Astrocyte (in vitro differentiated cells and primary cell): ENCODE data around the gene STARD6. TPM values are rescaled to one million over a fixed set of nuclear protein-coding genes. Genes with fewer than 3 reads are reported as not detected.

Experiments
- DNase-seq: peaks from one replicate; pipeline ENCODE4 v3.0.0-alpha.2; 2010; ENCODE audit warnings: low read depth
- FAIRE-seq: peaks from 2 replicates; lab custom pipeline; 2011; peaks lifted over from hg19 to GRCh38; lab: Jason Lieb, UNC
- H2AFZ ChIP-seq: 2 replicates; pipeline ENCODE4 v1.6.0; 2012; ENCODE audit warnings: low read depth, low read length, inconsistent platforms
- H3K27ac ChIP-seq: 2 replicates; pipeline ENCODE4 v1.5.1; 2011; ENCODE audit warnings: low read depth, low read length, inconsistent platforms
- H3K27me3 ChIP-seq: 2 replicates; pipeline ENCODE4 v1.6.0; 2011; ENCODE audit warnings: low read length, inconsistent platforms; ENCODE audit not compliant: insufficient read depth
- H3K36me3 ChIP-seq: 2 replicates; pipeline ENCODE4 v1.5.1; 2011; ENCODE audit warnings: low read length, inconsistent platforms; ENCODE audit not compliant: insufficient read depth
- H3K4me1 ChIP-seq: 2 replicates; pipeline ENCODE4 v1.5.1; 2011; ENCODE audit warnings: low read length, inconsistent platforms; ENCODE audit not compliant: insufficient read depth
- H3K4me2 ChIP-seq: 2 replicates; pipeline ENCODE4 v1.6.0; 2012; ENCODE audit warnings: low read length, inconsistent platforms
- H3K4me3 ChIP-seq: 2 replicates; pipeline ENCODE4 v1.5.1; 2011; ENCODE audit warnings: low read depth, mild to moderate bottlenecking, low read length, inconsistent platforms; ENCODE audit not compliant: insufficient read depth
- H3K79me2 ChIP-seq: 2 replicates; pipeline ENCODE4 v1.6.0; 2012; ENCODE audit warnings: mild to moderate bottlenecking, low read length, inconsistent platforms; ENCODE audit not compliant: insufficient read depth
- H3K9ac ChIP-seq: 2 replicates; pipeline ENCODE4 v1.6.0; 2012; ENCODE audit warnings: mild to moderate bottlenecking, low read length, inconsistent platforms
- H3K9me3 ChIP-seq: 2 replicates; pipeline ENCODE4 v1.5.1; 2012; ENCODE audit warnings: low read depth, mild to moderate bottlenecking, low read length, inconsistent platforms; ENCODE audit not compliant: insufficient read depth
- H4K20me1 ChIP-seq: 2 replicates; pipeline ENCODE4 v1.6.0; 2012; ENCODE audit warnings: low read length, inconsistent platforms; ENCODE audit not compliant: insufficient read depth
- H3K27ac Mint-ChIP-seq: one replicate; pipeline ENCODE4 v1.8.0; 2021; ENCODE audit warnings: mild to moderate bottlenecking, mixed read lengths; ENCODE audit not compliant: unreplicated experiment
- H3K27me3 Mint-ChIP-seq: one replicate; pipeline ENCODE4 v1.8.0; 2021; ENCODE audit warnings: low read depth, mixed read lengths; ENCODE audit not compliant: unreplicated experiment
- H3K36me3 Mint-ChIP-seq: one replicate; pipeline ENCODE4 v1.8.0; 2021; ENCODE audit warnings: low read depth, mixed read lengths; ENCODE audit not compliant: unreplicated experiment
- H3K4me1 Mint-ChIP-seq: one replicate; pipeline ENCODE4 v1.8.0; 2021; ENCODE audit warnings: low read depth, mixed read lengths; ENCODE audit not compliant: unreplicated experiment
- H3K4me3 Mint-ChIP-seq: one replicate; pipeline ENCODE4 v1.8.0; 2021; ENCODE audit warnings: mild to moderate bottlenecking, moderate library complexity, mixed read lengths; ENCODE audit not compliant: unreplicated experiment
- H3K9me3 Mint-ChIP-seq: one replicate; pipeline ENCODE4 v1.8.0; 2021; ENCODE audit warnings: mild to moderate bottlenecking, mixed read lengths; ENCODE audit not compliant: unreplicated experiment
- EZH2 ChIP-seq: IDR thresholded peaks from 2 replicates; pipeline ENCODE4 v1.6.1; 2012; ENCODE audit warnings: mild to moderate bottlenecking, low read length, inconsistent platforms; ENCODE audit not compliant: insufficient read depth
- total RNA-seq: library from RNA; stranded (reverse); gene quantifications from 2 replicates; pipeline ENCODE4 v1.2.1, GENCODE V29; 2021
- TF ChIP-seq, protein P1 (sequence below): IDR thresholded peaks from 2 replicates; pipeline ENCODE4 v1.5.1; 2011; ENCODE audit warnings: low read depth, mild to moderate bottlenecking, inconsistent platforms, low read length, moderate library complexity; ENCODE audit not compliant: insufficient read depth

Gene STARD6
- total RNA-seq, 1 donor from 2014 or later: not detected

GRCh38 chr18:54277899-54278298, 79.8 kb downstream of the STARD6 start:
- H3K27me3 Mint-ChIP-seq: no peaks in the 10 kb centered on the region
- no peaks in the 10 kb centered on the region for H3K9me3 ChIP-seq
- no peak overlapping the region for H2AFZ ChIP-seq
- H4K20me1 ChIP-seq: no peaks in the 10 kb centered on the region
- H3K4me3 Mint-ChIP-seq: no peak overlapping the region
- H3K79me2 ChIP-seq: no peaks in the 10 kb centered on the region
- H3K4me3 ChIP-seq: no peak overlapping the region
- no peak overlapping the region for H3K4me2 ChIP-seq
- H3K4me1 ChIP-seq: no peaks in the 10 kb centered on the region
- FAIRE-seq (no peak), DNase-seq (no peak)
- no peak overlapping the region for H3K27ac ChIP-seq
- peaks cover 7% of the 10 kb centered on the region for H3K36me3 Mint-ChIP-seq
- H3K4me1 Mint-ChIP-seq: peaks cover 5% of the 10 kb centered on the region
- TF ChIP-seq EZH2: no peak
- TF ChIP-seq, protein P1, sequence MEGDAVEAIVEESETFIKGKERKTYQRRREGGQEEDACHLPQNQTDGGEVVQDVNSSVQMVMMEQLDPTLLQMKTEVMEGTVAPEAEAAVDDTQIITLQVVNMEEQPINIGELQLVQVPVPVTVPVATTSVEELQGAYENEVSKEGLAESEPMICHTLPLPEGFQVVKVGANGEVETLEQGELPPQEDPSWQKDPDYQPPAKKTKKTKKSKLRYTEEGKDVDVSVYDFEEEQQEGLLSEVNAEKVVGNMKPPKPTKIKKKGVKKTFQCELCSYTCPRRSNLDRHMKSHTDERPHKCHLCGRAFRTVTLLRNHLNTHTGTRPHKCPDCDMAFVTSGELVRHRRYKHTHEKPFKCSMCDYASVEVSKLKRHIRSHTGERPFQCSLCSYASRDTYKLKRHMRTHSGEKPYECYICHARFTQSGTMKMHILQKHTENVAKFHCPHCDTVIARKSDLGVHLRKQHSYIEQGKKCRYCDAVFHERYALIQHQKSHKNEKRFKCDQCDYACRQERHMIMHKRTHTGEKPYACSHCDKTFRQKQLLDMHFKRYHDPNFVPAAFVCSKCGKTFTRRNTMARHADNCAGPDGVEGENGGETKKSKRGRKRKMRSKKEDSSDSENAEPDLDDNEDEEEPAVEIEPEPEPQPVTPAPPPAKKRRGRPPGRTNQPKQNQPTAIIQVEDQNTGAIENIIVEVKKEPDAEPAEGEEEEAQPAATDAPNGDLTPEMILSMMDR: no peak
- H3K36me3 ChIP-seq: peaks cover 3% of the 10 kb centered on the region
- no peaks in the 10 kb centered on the region for H3K9me3 Mint-ChIP-seq
- H3K9ac ChIP-seq: no peak overlapping the region
- H3K27me3 ChIP-seq: no peaks in the 10 kb centered on the region
- no peak overlapping the region for H3K27ac Mint-ChIP-seq

Other genes with a start within 250 kb of the STARD6 start
- 53.1 and 59.1 TPM in 2 replicates for gene MBD2, start 133.2 kb downstream of the STARD6 start, total RNA-seq
- 20.4 and 20.5 TPM in 2 replicates for gene POLI, start 88.3 kb downstream of the STARD6 start, total RNA-seq
- 7.6 and 10.2 TPM in 2 replicates for gene C18orf54, start within 50 bp of the STARD6 start, total RNA-seq
- gene DYNAP, start 233.4 kb upstream of the STARD6 start, total RNA-seq: not detected in 2 replicates